H9 (cell line): ENCODE data around the gene ALDH1B1. TPM values are rescaled to one million over a fixed set of nuclear protein-coding genes. Genes with fewer than 3 reads are reported as not detected.

ENCODE experiments used
- DNase-seq: peaks from one replicate; pipeline ENCODE4 v3.0.0-alpha.2; 2017
- H2AFZ ChIP-seq: one replicate; pipeline ENCODE4 v1.6.1; 2013; ENCODE audit warnings: mild to moderate bottlenecking, low read length, control low read depth, moderate library complexity
- H2AK5ac ChIP-seq: 2 replicates; pipeline ENCODE4 v1.6.1; 2013; ENCODE audit warnings: low read length, control low read depth, mixed read lengths; ENCODE audit not compliant: insufficient read length
- H2BK120ac ChIP-seq: one replicate; pipeline ENCODE4 v1.6.1; 2013; ENCODE audit warnings: low read depth, mild to moderate bottlenecking, low read length, control low read depth, inconsistent platforms; ENCODE audit not compliant: poor library complexity, severe bottlenecking
- H2BK12ac ChIP-seq: 2 replicates; pipeline ENCODE4 v1.6.1; 2013; ENCODE audit warnings: low read length, control low read depth, mixed read lengths, low read depth; ENCODE audit not compliant: insufficient read length
- H2BK15ac ChIP-seq: 2 replicates; pipeline ENCODE4 v1.6.1; 2013; ENCODE audit warnings: low read depth, low read length, control low read depth
- H2BK20ac ChIP-seq: one replicate; pipeline ENCODE4 v1.6.1; 2013; ENCODE audit warnings: low read depth, mild to moderate bottlenecking, low read length, control low read depth, inconsistent platforms; ENCODE audit not compliant: poor library complexity, severe bottlenecking
- H2BK5ac ChIP-seq: 2 replicates; pipeline ENCODE4 v1.6.1; 2013; ENCODE audit warnings: low read length, control low read depth, mixed read lengths; ENCODE audit not compliant: insufficient read length
- H3K14ac ChIP-seq: 2 replicates; pipeline ENCODE4 v1.6.1; 2013; ENCODE audit warnings: low read length, control low read depth; ENCODE audit not compliant: insufficient read depth
- H3K18ac ChIP-seq: 2 replicates; pipeline ENCODE4 v1.6.1; 2013; ENCODE audit warnings: low read depth, mild to moderate bottlenecking, mixed read lengths, low read length, control low read depth; ENCODE audit not compliant: insufficient read length
- H3K23ac ChIP-seq: 2 replicates; pipeline ENCODE4 v1.6.1; 2013; ENCODE audit warnings: low read length, control low read depth, mixed read lengths, low read depth; ENCODE audit not compliant: insufficient read length
- H3K23me2 ChIP-seq: 2 replicates; pipeline ENCODE4 v1.6.1; 2013; ENCODE audit warnings: low read depth, mild to moderate bottlenecking, mixed read lengths, low read length, control low read depth; ENCODE audit not compliant: insufficient read length, poor library complexity, severe bottlenecking
- H3K27ac ChIP-seq: 2 replicates; pipeline ENCODE4 v1.5.1; 2013; ENCODE audit warnings: low read length, control low read depth, mixed read lengths, low read depth; ENCODE audit not compliant: insufficient read length
- H3K27me3 ChIP-seq: 2 replicates; pipeline ENCODE4 v1.6.1; 2013; ENCODE audit warnings: low read length, control low read depth, inconsistent platforms; ENCODE audit not compliant: insufficient read depth
- H3K4ac ChIP-seq: 2 replicates; pipeline ENCODE4 v1.6.1; 2013; ENCODE audit warnings: low read depth, mild to moderate bottlenecking, control low read depth, inconsistent platforms, low read length, moderate library complexity
- H3K4me1 ChIP-seq: 2 replicates; pipeline ENCODE4 v1.6.1; 2013; ENCODE audit warnings: low read length, control low read depth, inconsistent platforms; ENCODE audit not compliant: insufficient read depth
- H3K4me2 ChIP-seq: 2 replicates; pipeline ENCODE4 v1.6.1; 2013; ENCODE audit warnings: low read length, control low read depth, mixed read lengths; ENCODE audit not compliant: insufficient read length, insufficient read depth
- H3K56ac ChIP-seq: 2 replicates; pipeline ENCODE4 v1.6.1; 2013; ENCODE audit warnings: low read depth, mild to moderate bottlenecking, mixed read lengths, low read length, control low read depth; ENCODE audit not compliant: insufficient read length
- H3K79me1 ChIP-seq: 2 replicates; pipeline ENCODE4 v1.6.1; 2013; ENCODE audit warnings: low read depth, mild to moderate bottlenecking, moderate library complexity, low read length, control low read depth, inconsistent platforms; ENCODE audit not compliant: insufficient read depth, poor library complexity, severe bottlenecking
- H3K79me2 ChIP-seq: 2 replicates; pipeline ENCODE4 v1.6.1; 2013; ENCODE audit warnings: low read length, control low read depth, inconsistent platforms; ENCODE audit not compliant: insufficient read depth
- H3K9ac ChIP-seq: 2 replicates; pipeline ENCODE4 v1.6.1; 2013; ENCODE audit warnings: low read length, control low read depth, mixed read lengths; ENCODE audit not compliant: insufficient read length; ENCODE audit errors: extremely low read depth
- H3K9me3 ChIP-seq: one replicate; pipeline ENCODE4 v1.6.1; 2013; ENCODE audit warnings: low read depth, low read length, inconsistent platforms; ENCODE audit not compliant: control insufficient read depth
- H3T11ph ChIP-seq: one replicate; pipeline ENCODE4 v1.6.1; 2013; ENCODE audit warnings: mild to moderate bottlenecking, low read length, control low read depth, inconsistent platforms
- H4K20me1 ChIP-seq: one replicate; pipeline ENCODE4 v1.6.1; 2013; ENCODE audit not compliant: control insufficient read depth, insufficient read length, insufficient read depth
- H4K5ac ChIP-seq: 2 replicates; pipeline ENCODE4 v1.6.1; 2013; ENCODE audit warnings: low read depth, mild to moderate bottlenecking, mixed read lengths, low read length, control low read depth; ENCODE audit not compliant: insufficient read length
- H4K8ac ChIP-seq: replicated peaks from 2 replicates; pipeline ENCODE4 v1.6.1; 2013; ENCODE audit warnings: low read length, control low read depth, mixed read lengths, low read depth; ENCODE audit not compliant: insufficient read length
- H4K91ac ChIP-seq: 2 replicates; pipeline ENCODE4 v1.6.1; 2013; ENCODE audit warnings: low read depth, mild to moderate bottlenecking, moderate library complexity, mixed read lengths, low read length, control low read depth; ENCODE audit not compliant: insufficient read length
- H3K27ac Mint-ChIP-seq, 3 experiments: 2 replicates in 2 of 3; 3 replicates in 1 of 3; pipeline ENCODE4 v1.8.0; 2020 to 2021; ENCODE audit warnings: mixed read lengths in 3 of 3, mild to moderate bottlenecking in 1 of 3, moderate library complexity in 1 of 3
- H3K27me3 Mint-ChIP-seq: 2 replicates; pipeline ENCODE4 v1.8.0; 2021; ENCODE audit warnings: low read depth, mild to moderate bottlenecking, moderate library complexity, mixed read lengths
- H3K36me3 Mint-ChIP-seq, 3 experiments: 2 replicates in 2 of 3; 3 replicates in 1 of 3; pipeline ENCODE4 v1.8.0; 2020 to 2021; ENCODE audit warnings: low read depth in 3 of 3, mixed read lengths in 3 of 3; ENCODE audit not compliant: insufficient read depth in 1 of 3
- H3K4me1 Mint-ChIP-seq, 2 experiments: 2 replicates each; pipeline ENCODE4 v1.8.0; 2020; ENCODE audit warnings: mixed read lengths in 2 of 2
- H3K4me3 Mint-ChIP-seq, 2 experiments: 2 replicates in 1 of 2; 3 replicates in 1 of 2; pipeline ENCODE4 v1.8.0; 2020 to 2021; ENCODE audit warnings: mild to moderate bottlenecking in 2 of 2, mixed read lengths in 2 of 2, moderate library complexity in 1 of 2
- H3K9me3 Mint-ChIP-seq, 2 experiments: 2 replicates in 1 of 2; 3 replicates in 1 of 2; pipeline ENCODE4 v1.8.0; 2020; ENCODE audit warnings: mild to moderate bottlenecking in 2 of 2, mixed read lengths in 2 of 2, moderate library complexity in 1 of 2
- CTCF ChIP-seq: fragments of 200-600 bp; sonication (generic); conservative IDR thresholded peaks from 3 replicates; pipeline ENCODE4 v1.8.0; 2021; ENCODE audit warnings: antibody characterized with exemption, mild to moderate bottlenecking
- total RNA-seq: library from RNA; stranded (reverse); gene quantifications from 2 replicates; pipeline ENCODE4 v1.2.1, GENCODE V29; 2021

ALDH1B1 gene
- total RNA-seq, 1 experiment from 2014 or later: 49.6 TPM

GRCh38 chr9:38367898-38368297 lies 24.6 kb upstream of the ALDH1B1 start:
- H3K18ac ChIP-seq: no peak overlapping the region
- Mint-ChIP-seq H3K9me3 (peaks cover 0 to 3% of the 10 kb centered on the region in 2 experiments; a peak in 1 of 5 replicates), H3K36me3 (no peaks in the 10 kb centered on the region), H3K4me3 (no peak overlapping the region), H3K4me1 (peaks cover 13 to 15% of the 10 kb centered on the region in 2 experiments), H3K27me3 (peaks cover 53% of the 10 kb centered on the region), H3K27ac (no peak overlapping the region)
- no peak overlapping the region for H3K14ac ChIP-seq
- H4K20me1 ChIP-seq: no peaks in the 10 kb centered on the region
- no peak overlapping the region for H4K8ac ChIP-seq
- H3K23me2 ChIP-seq: no peaks in the 10 kb centered on the region
- DNase-seq: no peak
- H3T11ph ChIP-seq: no peak overlapping the region
- no peaks in the 10 kb centered on the region for H3K9me3 ChIP-seq
- no peak overlapping the region for H2BK12ac ChIP-seq
- no peak overlapping the region for H3K27ac ChIP-seq
- H2BK120ac ChIP-seq: no peak overlapping the region
- H3K4me1 ChIP-seq: no peaks in the 10 kb centered on the region
- H2AFZ ChIP-seq: no peak overlapping the region
- H3K23ac ChIP-seq: no peak overlapping the region
- no peak overlapping the region for H2BK15ac ChIP-seq
- H3K27me3 ChIP-seq: no peaks in the 10 kb centered on the region
- H2AK5ac ChIP-seq: no peak overlapping the region
- H4K91ac ChIP-seq: no peak overlapping the region
- H3K9ac ChIP-seq: no peak overlapping the region
- TF ChIP-seq CTCF: no peak
- H3K79me2 ChIP-seq: no peaks in the 10 kb centered on the region
- no peak overlapping the region for H3K56ac ChIP-seq
- no peak overlapping the region for H3K4ac ChIP-seq
- no peaks in the 10 kb centered on the region for H3K79me1 ChIP-seq
- H2BK20ac ChIP-seq: no peak overlapping the region
- no peak overlapping the region for H2BK5ac ChIP-seq
- no peak overlapping the region for H4K5ac ChIP-seq
- no peak overlapping the region for H3K4me2 ChIP-seq
